ENCODE measurements around the gene SPG21.

DNA sequence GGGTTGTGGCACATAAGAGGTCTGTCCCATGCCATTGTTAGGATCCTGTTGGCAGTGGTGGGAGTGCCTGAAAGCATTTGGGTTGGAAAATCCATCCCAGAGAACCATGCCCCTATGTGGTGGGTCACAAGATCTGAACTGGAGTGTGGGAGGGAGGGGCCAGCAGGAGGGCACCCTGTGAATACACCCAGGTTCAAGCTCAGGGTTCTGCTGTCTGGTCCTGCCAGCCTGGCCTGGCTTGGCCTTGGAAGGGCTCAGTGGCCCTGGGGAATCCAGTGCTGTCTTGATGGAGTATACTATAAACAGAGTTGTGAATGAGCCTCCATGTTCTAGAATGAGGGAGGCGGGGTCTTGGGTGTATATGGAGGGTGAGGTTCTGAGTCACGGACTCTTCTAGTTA is 66.2 kb downstream of the SPG21 start:
- TF ChIP-seq, protein P1, sequence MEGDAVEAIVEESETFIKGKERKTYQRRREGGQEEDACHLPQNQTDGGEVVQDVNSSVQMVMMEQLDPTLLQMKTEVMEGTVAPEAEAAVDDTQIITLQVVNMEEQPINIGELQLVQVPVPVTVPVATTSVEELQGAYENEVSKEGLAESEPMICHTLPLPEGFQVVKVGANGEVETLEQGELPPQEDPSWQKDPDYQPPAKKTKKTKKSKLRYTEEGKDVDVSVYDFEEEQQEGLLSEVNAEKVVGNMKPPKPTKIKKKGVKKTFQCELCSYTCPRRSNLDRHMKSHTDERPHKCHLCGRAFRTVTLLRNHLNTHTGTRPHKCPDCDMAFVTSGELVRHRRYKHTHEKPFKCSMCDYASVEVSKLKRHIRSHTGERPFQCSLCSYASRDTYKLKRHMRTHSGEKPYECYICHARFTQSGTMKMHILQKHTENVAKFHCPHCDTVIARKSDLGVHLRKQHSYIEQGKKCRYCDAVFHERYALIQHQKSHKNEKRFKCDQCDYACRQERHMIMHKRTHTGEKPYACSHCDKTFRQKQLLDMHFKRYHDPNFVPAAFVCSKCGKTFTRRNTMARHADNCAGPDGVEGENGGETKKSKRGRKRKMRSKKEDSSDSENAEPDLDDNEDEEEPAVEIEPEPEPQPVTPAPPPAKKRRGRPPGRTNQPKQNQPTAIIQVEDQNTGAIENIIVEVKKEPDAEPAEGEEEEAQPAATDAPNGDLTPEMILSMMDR (IDR thresholded peaks at IDR 0.05; ENCODE audit: low read depth, low read length, poor library complexity, severe bottlenecking) = no peak
- no peak for TF ChIP-seq EZH2phosphoT487 (IDR thresholded peaks at IDR 0.05; ENCODE audit: borderline replicate concordance, low read length)

Measured in DOHH2 (cell line).